OCI-M1 (cell line): Measurements from ENCODE around the gene CATSPER1.
A peak's percentile ranks its signal among the peaks of the same experiment; 100 is the strongest.
"Not testable (repeated sequence)": the region's sequence is repeated elsewhere in the genome, so short reads cannot be mapped to it uniquely, and the experiment has no call there.

ENCODE experiments used
- DNase-seq: peaks from one replicate; lab custom pipeline; 2025; lab: John Stamatoyannopoulos, UW

CATSPER1 gene

GRCh38 chr11:66020618-66021357, 5.5 kb downstream of the CATSPER1 start:
- DNase-seq: peak; percentile 71

GRCh38 chr11:66020212-66020611, 6.1 kb downstream of the CATSPER1 start:
- DNase-seq: no peak

GRCh38 chr11:66017321-66017720, 9.0 kb downstream of the CATSPER1 start:
- no peak for DNase-seq

- DNase-seq: no peak
These were observed 9.5 kb downstream of the CATSPER1 start for GRCh38 chr11:66016793-66017177.

- no peak for DNase-seq
These were observed 10.1 kb downstream of the CATSPER1 start for GRCh38 chr11:66015936-66016792.

GRCh38 chr11:66015454-66015881, 10.8 kb downstream of the CATSPER1 start:
- DNase-seq: no peak

- no peak for DNase-seq
These were observed 11.3 kb downstream of the CATSPER1 start for GRCh38 chr11:66014804-66015453.

GRCh38 chr11:66013762-66014100, 12.5 kb downstream of the CATSPER1 start:
- DNase-seq: no peak

- peak; percentile 48 for DNase-seq
These were observed 13.1 kb downstream of the CATSPER1 start for GRCh38 chr11:66012946-66013761.

- DNase-seq: no peak
These were observed 13.8 kb downstream of the CATSPER1 start for GRCh38 chr11:66012371-66012945.

GRCh38 chr11:66011785-66012303, 14.4 kb downstream of the CATSPER1 start, which contains the start of gene CST6:
Gene CST6, plus strand, starts transcription at chr11:66012008. Its CDS starts 37 bp downstream, at chr11:66012045.
- DNase-seq: no peak

- no peak for DNase-seq
These were observed 15.0 kb downstream of the CATSPER1 start for GRCh38 chr11:66011239-66011784.

GRCh38 chr11:66010036-66010435, 16.2 kb downstream of the CATSPER1 start:
- not testable (repeated sequence) for DNase-seq

GRCh38 chr11:66008468-66009101, 17.7 kb downstream of the CATSPER1 start:
- DNase-seq: no peak

- DNase-seq: no peak
These were observed 18.2 kb downstream of the CATSPER1 start for GRCh38 chr11:66008095-66008467.

GRCh38 chr11:66007201-66007634, 19.1 kb downstream of the CATSPER1 start:
- peak; percentile 11 for DNase-seq

GRCh38 chr11:66006891-66007176, 19.4 kb downstream of the CATSPER1 start:
- DNase-seq: no peak

GRCh38 chr11:66006134-66006890, 20.0 kb downstream of the CATSPER1 start:
- no peak for DNase-seq

GRCh38 chr11:66004186-66004585, 22.1 kb downstream of the CATSPER1 start:
- no peak for DNase-seq

GRCh38 chr11:66003291-66003690, 23.0 kb downstream of the CATSPER1 start:
- DNase-seq: no peak
